ENCODE results near the gene DDT. TPM values are rescaled to one million over a fixed set of nuclear protein-coding genes. Genes with fewer than 3 reads are reported as not detected.

Gene DDT
- total and polyA plus RNA-seq, 3 donors (not counting 1 experiment from before 2014, with no cell fraction given): 70.3 to 137 (median 131) TPM

Other genes starting within 250 kb of the DDT start
- gene ZNF70, start 223.3 kb downstream of the DDT start, total RNA-seq: 1 to 10 TPM; 3.8 to 4.4 TPM
- 0.86 TPM for gene ZNF70, start 223.3 kb downstream of the DDT start, polyA plus RNA-seq
- not detected for gene VPREB3, start 220.0 kb downstream of the DDT start, total RNA-seq
- not detected for gene VPREB3, start 220.0 kb downstream of the DDT start, polyA plus RNA-seq
- not detected for gene C22orf15, start 211.5 kb downstream of the DDT start, total RNA-seq
- gene C22orf15, start 211.5 kb downstream of the DDT start, polyA plus RNA-seq: not detected
- 10 to 100 TPM; 17.3 to 71.6 TPM for gene CHCHD10, start 206.5 kb downstream of the DDT start, total RNA-seq
- 28.8 TPM for gene CHCHD10, start 206.5 kb downstream of the DDT start, polyA plus RNA-seq
- gene MMP11, start 201.6 kb downstream of the DDT start, total RNA-seq: 1 to 10 TPM in 1 of 2 donors, under 1 TPM in 1; 0.54 to 7.0 TPM
- gene MMP11, start 201.6 kb downstream of the DDT start, polyA plus RNA-seq: 0.26 TPM
- gene SMARCB1, start 187.5 kb downstream of the DDT start, total RNA-seq: 10 to 100 TPM; 63.5 to 93.8 TPM
- 111 TPM for gene SMARCB1, start 187.5 kb downstream of the DDT start, polyA plus RNA-seq
- gene DERL3, start 135.4 kb downstream of the DDT start, total RNA-seq: not detected
- 0.15 TPM for gene DERL3, start 135.4 kb downstream of the DDT start, polyA plus RNA-seq
- gene SLC2A11, start 116.6 kb downstream of the DDT start, total RNA-seq: 10 to 100 TPM; 14.7 to 26.3 TPM
- 6.0 TPM for gene SLC2A11, start 116.6 kb downstream of the DDT start, polyA plus RNA-seq
- 1,000 to 10,000 TPM in 1 of 2 donors, 100 to 1,000 TPM in 1; 359 to 1,214 TPM for gene MIF, start 80.1 kb downstream of the DDT start, total RNA-seq
- 582 TPM for gene MIF, start 80.1 kb downstream of the DDT start, polyA plus RNA-seq
- gene GSTT2B, start 13.2 kb downstream of the DDT start, total RNA-seq: 10 to 100 TPM in 1 of 2 donors, 1 to 10 TPM in 1; 8.1 to 15.8 TPM
- 3.4 TPM for gene GSTT2B, start 13.2 kb downstream of the DDT start, polyA plus RNA-seq
- gene DDTL, start 7.6 kb downstream of the DDT start, total RNA-seq: under 1 TPM; 0.17 to 0.96 TPM
- gene DDTL, start 7.6 kb downstream of the DDT start, polyA plus RNA-seq: not detected
- 1 to 10 TPM; 1.8 to 4.6 TPM for gene GSTT2, start 5.7 kb upstream of the DDT start, total RNA-seq
- 0.31 TPM for gene GSTT2, start 5.7 kb upstream of the DDT start, polyA plus RNA-seq
- gene GSTT4, start 31.0 kb upstream of the DDT start, total RNA-seq: not detected
- gene GSTT4, start 31.0 kb upstream of the DDT start, polyA plus RNA-seq: not detected
- gene CABIN1, start 36.9 kb upstream of the DDT start, total RNA-seq: 10 to 100 TPM; 43.2 to 46.9 TPM
- 3.6 TPM for gene CABIN1, start 36.9 kb upstream of the DDT start, polyA plus RNA-seq
- 1 to 10 TPM; 1.0 to 2.8 TPM for gene SUSD2, start 207.0 kb upstream of the DDT start, total RNA-seq
- 0.22 TPM for gene SUSD2, start 207.0 kb upstream of the DDT start, polyA plus RNA-seq

Measured in mammary epithelial cell (primary cell).